ENCODE results near the gene MARCHF3.
"Not testable (repeated sequence)": the region's sequence is repeated elsewhere in the genome, so short reads cannot be mapped to it uniquely, and the experiment has no call there.

Gene MARCHF3

DNA sequence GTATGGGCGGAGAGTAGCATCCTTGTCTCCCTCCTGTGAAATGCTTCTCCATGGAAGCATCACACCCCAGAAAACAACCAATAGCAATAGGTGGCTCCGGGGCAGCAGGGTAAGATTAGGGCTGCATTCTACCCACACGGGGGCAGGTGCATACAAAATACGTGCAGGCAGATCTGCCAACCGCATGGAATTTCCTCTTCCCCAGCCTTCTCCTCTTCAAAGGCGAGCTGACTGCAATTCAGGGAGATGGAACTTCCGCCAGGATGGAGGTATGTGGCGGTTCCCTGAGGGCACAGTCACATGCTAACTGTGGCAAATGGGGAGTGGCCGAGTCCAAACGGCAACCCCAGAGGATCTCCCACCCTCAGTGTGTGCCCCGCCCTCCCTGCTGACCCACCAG is 171.9 kb downstream of the MARCHF3 start:
- H3K4me3 ChIP-seq (ENCODE audit: low read length), result no peak overlapping the region
- H3K27ac ChIP-seq (ENCODE audit: low read length), result no peak overlapping the region
- H3K9me3 ChIP-seq (ENCODE audit: insufficient read depth, low read depth, low read length), result no peaks in the 10 kb centered on the region
- no peak overlapping the region for H3K9ac ChIP-seq (ENCODE audit: low read depth, low read length)
- H3K4me1 ChIP-seq (ENCODE audit: insufficient read depth, low read length), result peaks cover 5% of the 10 kb centered on the region; the same call in 1 of the 2 replicates
- 0 out of 2 replicates have a peak, but pooled peaks cover 4% of the 10 kb centered on the region for H3K36me3 ChIP-seq (ENCODE audit: insufficient read depth, low read depth, low read length)
- no peaks in the 10 kb centered on the region for H3K27me3 ChIP-seq (ENCODE audit: insufficient read depth, low read length)

DNA sequence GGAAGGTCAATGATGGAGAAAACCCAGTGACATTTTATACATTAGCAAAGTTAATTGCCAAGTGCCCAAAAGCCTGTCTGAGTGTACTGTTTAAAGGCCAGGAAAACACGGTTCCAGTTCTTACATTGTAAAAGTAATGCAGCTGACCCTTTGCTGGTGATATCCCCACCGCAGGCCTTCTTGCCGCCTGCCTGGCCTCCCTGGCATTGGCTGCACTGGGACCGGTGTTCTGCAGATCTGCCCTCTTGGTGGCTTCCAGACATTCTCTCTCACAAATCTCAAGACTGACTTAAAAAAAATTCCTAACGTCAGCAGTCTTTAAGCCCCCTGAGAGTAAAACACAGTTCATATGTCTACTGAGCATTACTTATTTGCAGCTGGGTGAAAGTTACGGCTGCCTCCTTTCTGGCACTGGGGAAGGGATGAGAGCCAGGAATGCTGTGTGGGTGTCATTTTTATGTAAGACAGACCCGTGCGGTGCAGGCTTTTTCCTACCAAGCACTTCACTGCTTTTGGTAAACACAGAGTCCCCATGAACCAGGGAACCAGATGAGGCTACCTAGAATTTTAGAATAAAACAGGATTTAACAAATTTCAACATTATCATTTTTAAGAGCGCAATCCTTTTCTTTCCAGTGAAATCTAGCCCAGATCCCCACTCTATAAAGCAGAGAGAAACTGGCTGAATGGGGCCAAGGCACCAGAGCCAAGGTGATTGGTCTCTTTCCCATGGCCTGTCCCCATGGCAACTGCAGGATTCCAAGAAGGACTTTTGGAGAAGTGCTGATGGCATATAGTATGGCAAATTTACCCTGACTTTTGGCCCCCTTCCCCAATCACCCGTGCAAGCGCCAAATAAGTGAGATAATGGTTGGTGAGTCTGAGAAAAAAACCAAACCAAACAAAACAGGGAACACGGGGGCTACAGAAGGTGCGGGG is 172.6 kb downstream of the MARCHF3 start:
- Histone ChIP-seq H3K4me1 (ENCODE audit: insufficient read depth, low read length) (peaks cover 5% of the 10 kb centered on the region; the same call in 1 of the 2 replicates), H3K4me3 (ENCODE audit: low read length) (no peak overlapping the region), H3K9me3 (ENCODE audit: insufficient read depth, low read depth, low read length) (no peaks in the 10 kb centered on the region), H3K27me3 (ENCODE audit: insufficient read depth, low read length) (no peaks in the 10 kb centered on the region), H3K9ac (ENCODE audit: low read depth, low read length) (no peak overlapping the region), H3K27ac (ENCODE audit: low read length) (no peak overlapping the region), H3K36me3 (ENCODE audit: insufficient read depth, low read depth, low read length) (0 out of 2 replicates have a peak, but pooled peaks cover 4% of the 10 kb centered on the region)

DNA sequence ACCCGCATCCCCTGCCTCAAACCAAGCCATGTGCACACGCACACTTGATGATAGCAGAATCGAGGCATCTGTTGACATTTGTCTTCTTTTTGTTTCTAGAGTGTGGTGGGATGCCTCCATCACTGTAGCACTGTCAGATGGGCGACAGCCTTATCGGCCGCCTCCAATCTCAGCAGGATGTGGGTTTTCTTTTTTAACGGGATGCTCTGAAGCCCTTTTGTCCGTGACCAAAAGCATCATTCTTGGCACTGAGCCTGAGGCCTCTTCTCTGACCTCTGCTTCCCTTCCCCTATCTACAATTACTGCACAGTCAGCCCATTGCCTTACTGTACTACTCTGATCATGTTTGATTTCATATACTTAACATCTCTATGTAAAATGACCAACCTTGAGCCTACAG is 175.1 kb downstream of the MARCHF3 start:
- no peaks in the 10 kb centered on the region for H3K27me3 ChIP-seq (ENCODE audit: insufficient read depth, low read length)
- H3K9me3 ChIP-seq (ENCODE audit: insufficient read depth, low read depth, low read length), result no peaks in the 10 kb centered on the region
- 0 out of 2 replicates have a peak, but pooled peaks cover 4% of the 10 kb centered on the region for H3K36me3 ChIP-seq (ENCODE audit: insufficient read depth, low read depth, low read length)
- H3K4me1 ChIP-seq (ENCODE audit: insufficient read depth, low read length), result peaks cover 10% of the 10 kb centered on the region; the same call in 1 of the 2 replicates
- H3K27ac ChIP-seq (ENCODE audit: low read length), result no peak overlapping the region
- no peak overlapping the region for H3K9ac ChIP-seq (ENCODE audit: low read depth, low read length)
- no peak overlapping the region for H3K4me3 ChIP-seq (ENCODE audit: low read length)

GRCh38 chr5:126854526-126855110 is 175.7 kb downstream of the MARCHF3 start:
- Histone ChIP-seq H3K36me3 (ENCODE audit: insufficient read depth, low read depth, low read length) (0 out of 2 replicates have a peak, but pooled peaks cover 4% of the 10 kb centered on the region), H3K27ac (ENCODE audit: low read length) (no peak overlapping the region), H3K4me1 (ENCODE audit: insufficient read depth, low read length) (peaks cover 10% of the 10 kb centered on the region; the same call in 1 of the 2 replicates), H3K4me3 (ENCODE audit: low read length) (no peak overlapping the region), H3K27me3 (ENCODE audit: insufficient read depth, low read length) (no peaks in the 10 kb centered on the region), H3K9me3 (ENCODE audit: insufficient read depth, low read depth, low read length) (no peaks in the 10 kb centered on the region), H3K9ac (ENCODE audit: low read depth, low read length) (no peak overlapping the region)

DNA sequence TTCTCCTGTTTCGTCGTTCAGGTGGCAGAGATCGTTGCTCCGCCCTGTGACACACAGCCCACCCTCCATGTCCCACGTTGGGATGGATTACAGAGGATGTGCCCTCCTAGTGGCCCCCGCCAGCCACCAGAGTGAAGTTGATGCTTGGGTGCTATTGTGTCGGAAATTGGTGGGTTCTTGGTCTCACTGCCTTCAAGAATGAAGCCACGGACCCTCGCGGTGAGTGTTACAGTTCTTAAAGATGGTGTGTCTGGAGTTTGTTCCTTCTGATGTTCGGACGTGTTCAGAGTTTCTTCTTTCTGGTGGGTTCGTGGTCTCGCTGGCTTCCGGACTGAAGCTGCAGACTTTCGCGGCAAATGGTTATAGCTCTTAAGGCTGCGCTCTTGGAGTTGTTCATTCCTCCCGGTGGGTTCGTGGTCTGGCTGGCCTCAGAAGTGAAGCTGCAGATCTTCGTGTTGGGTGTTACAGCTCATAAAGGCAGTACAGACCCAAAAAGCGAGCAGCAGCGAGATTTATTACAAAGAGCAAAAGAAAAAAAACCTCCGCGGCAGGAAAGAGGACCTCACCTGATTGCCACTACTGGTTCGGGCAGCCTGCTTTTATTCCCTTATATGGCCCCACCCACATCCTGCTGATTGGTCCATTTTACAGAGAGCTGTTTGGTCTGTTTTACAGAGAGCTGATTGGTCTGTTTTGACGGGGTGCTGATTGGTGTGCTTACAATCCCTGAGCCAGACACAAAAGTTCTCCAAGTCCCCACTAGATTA is 176.6 kb downstream of the MARCHF3 start:
- not testable (repeated sequence) for H3K4me3 ChIP-seq (ENCODE audit: low read length); H3K27ac ChIP-seq (ENCODE audit: low read length); H3K9me3 ChIP-seq (ENCODE audit: insufficient read depth, low read depth, low read length); H3K36me3 ChIP-seq (ENCODE audit: insufficient read depth, low read depth, low read length); H3K9ac ChIP-seq (ENCODE audit: low read depth, low read length); H3K4me1 ChIP-seq (ENCODE audit: insufficient read depth, low read length); H3K27me3 ChIP-seq (ENCODE audit: insufficient read depth, low read length)

DNA sequence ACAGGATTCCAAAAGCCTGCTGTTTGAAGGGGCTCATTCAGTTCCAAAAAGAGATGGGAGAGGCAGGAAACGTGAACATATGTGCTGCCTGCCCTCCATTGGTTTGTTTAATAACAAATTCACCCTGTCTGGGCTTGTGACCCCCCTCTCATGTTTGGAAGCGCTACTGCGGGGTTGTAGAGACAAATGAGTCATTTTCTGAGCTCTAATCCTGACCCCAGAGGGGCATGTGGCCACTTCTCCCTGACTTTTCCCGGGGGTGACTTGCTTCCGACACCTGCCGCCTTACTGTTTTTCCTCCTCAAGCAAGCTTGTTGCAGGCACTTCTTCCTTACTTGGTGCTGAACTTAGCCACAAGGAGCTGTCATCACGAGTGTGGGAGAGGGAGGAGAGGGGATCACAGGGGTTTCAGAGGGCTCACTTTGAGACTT is 177.5 kb downstream of the MARCHF3 start:
- Histone ChIP-seq H3K9me3 (ENCODE audit: insufficient read depth, low read depth, low read length) (no peaks in the 10 kb centered on the region), H3K27ac (ENCODE audit: low read length) (no peak overlapping the region), H3K9ac (ENCODE audit: low read depth, low read length) (no peak overlapping the region), H3K4me1 (ENCODE audit: insufficient read depth, low read length) (peaks cover 11% of the 10 kb centered on the region), H3K27me3 (ENCODE audit: insufficient read depth, low read length) (no peaks in the 10 kb centered on the region), H3K36me3 (ENCODE audit: insufficient read depth, low read depth, low read length) (0 out of 2 replicates have a peak, but pooled peaks cover 4% of the 10 kb centered on the region), H3K4me3 (ENCODE audit: low read length) (no peak overlapping the region)

DNA sequence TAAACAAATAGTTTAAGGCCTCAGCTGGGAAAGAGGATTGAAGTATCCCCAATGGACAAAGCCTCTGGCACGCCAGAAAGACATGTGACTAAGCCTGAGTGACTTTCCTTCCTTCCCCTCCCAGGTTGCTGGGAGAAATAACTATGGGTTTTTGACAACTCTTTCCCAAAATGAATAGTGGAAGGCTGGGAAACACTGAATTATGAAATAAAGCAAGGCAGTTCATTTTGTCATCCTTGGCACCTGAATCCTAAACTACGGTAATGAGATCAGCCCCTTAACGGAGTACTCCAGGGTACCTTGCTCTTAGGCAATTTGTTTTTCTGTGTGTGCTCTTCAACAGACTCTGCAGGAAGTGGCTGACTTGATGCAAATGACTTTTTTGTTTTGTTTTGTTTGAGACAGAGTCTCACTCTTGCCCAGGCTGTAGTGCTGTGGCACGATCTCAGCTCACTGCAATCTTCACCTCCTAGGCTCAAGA is 178.2 kb downstream of the MARCHF3 start:
- no peaks in the 10 kb centered on the region for H3K9me3 ChIP-seq (ENCODE audit: insufficient read depth, low read depth, low read length)
- peaks cover 14% of the 10 kb centered on the region for H3K4me1 ChIP-seq (ENCODE audit: insufficient read depth, low read length)
- H3K27ac ChIP-seq (ENCODE audit: low read length), result no peak overlapping the region
- H3K27me3 ChIP-seq (ENCODE audit: insufficient read depth, low read length), result no peaks in the 10 kb centered on the region
- 0 out of 2 replicates have a peak, but pooled peaks cover 4% of the 10 kb centered on the region for H3K36me3 ChIP-seq (ENCODE audit: insufficient read depth, low read depth, low read length)
- no peak overlapping the region for H3K4me3 ChIP-seq (ENCODE audit: low read length)
- no peak overlapping the region for H3K9ac ChIP-seq (ENCODE audit: low read depth, low read length)

DNA sequence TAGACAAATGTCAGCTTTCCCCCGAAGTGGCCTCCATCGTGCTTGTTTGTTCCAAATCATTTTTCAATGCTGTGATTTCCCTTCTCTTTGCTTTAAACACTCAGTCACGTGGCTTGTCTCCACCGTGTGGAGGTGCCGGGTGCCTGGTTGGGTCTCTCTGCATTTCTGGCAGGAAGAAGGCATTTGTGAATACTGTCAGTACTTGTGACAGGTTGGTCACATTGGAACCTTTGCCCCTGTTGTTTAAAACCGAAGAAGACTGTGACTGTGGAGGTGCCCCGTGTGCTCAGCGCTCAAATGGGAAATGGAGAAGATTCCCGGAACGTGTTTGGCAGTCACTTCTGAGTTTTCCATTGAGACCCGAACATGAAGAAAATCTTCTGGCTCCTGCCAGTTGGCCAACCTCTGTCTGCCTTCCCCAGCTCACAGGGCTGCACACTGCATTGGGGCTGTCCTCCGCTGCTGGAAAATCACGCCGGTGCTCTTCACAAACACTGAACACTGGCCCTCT is 178.8 kb downstream of the MARCHF3 start:
- H3K36me3 ChIP-seq (ENCODE audit: insufficient read depth, low read depth, low read length), result 0 out of 2 replicates have a peak, but pooled peaks cover 4% of the 10 kb centered on the region
- H3K27me3 ChIP-seq (ENCODE audit: insufficient read depth, low read length), result no peaks in the 10 kb centered on the region
- H3K4me3 ChIP-seq (ENCODE audit: low read length), result no peak overlapping the region
- H3K9ac ChIP-seq (ENCODE audit: low read depth, low read length), result no peak overlapping the region
- no peaks in the 10 kb centered on the region for H3K9me3 ChIP-seq (ENCODE audit: insufficient read depth, low read depth, low read length)
- H3K27ac ChIP-seq (ENCODE audit: low read length), result no peak overlapping the region
- peaks cover 20% of the 10 kb centered on the region for H3K4me1 ChIP-seq (ENCODE audit: insufficient read depth, low read length)

DNA sequence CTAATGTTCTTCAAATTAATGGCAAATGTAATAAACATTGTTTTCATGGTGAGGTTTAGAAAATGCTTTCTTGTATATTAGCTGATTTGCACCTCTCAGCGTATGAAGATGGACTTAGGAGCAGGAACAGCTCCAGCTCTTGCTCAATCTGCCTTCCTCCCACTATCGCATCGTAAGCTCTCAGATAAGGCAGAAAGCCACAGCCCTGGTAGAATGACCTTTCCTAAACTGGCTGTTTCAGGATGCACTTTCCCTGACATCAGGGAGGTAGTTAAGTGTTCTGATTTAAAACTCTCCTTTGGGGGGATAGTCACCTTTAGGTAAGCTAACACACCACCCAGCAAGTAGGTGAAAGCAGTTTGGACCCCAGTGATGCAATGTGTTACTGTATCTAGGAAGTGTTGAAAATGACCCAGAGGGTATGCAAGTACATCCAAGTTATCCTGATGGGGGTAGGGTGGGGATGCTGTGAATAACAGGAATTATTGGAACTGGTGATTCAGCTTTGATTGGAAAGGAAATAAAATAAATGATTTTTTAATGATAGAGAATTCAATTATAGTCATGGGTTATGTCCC is 181.2 kb downstream of the MARCHF3 start:
- Histone ChIP-seq H3K9me3 (ENCODE audit: insufficient read depth, low read depth, low read length) (no peaks in the 10 kb centered on the region), H3K4me3 (ENCODE audit: low read length) (no peak overlapping the region), H3K36me3 (ENCODE audit: insufficient read depth, low read depth, low read length) (no peaks in the 10 kb centered on the region), H3K4me1 (ENCODE audit: insufficient read depth, low read length) (peaks cover 28% of the 10 kb centered on the region), H3K27ac (ENCODE audit: low read length) (no peak overlapping the region), H3K9ac (ENCODE audit: low read depth, low read length) (no peak overlapping the region), H3K27me3 (ENCODE audit: insufficient read depth, low read length) (no peaks in the 10 kb centered on the region)

DNA sequence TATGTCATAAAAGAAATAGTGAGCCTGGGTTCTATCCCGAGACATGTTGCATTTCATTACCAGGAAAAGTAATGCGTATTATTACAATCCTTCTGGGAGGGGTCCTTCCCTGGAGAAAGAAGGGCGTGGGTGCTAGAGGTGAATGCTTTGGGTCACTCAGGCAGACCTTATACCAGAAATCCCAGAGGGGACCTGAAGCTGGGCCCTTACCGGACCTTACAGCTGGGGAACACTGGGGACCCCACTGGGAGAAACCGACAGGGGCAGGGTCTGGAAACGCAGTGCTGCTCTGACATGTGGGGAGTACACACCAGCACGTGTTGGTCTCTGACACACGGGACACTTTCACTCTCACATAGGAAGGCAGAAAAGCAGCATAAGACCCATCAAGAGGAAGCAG is 182.1 kb downstream of the MARCHF3 start:
- no peaks in the 10 kb centered on the region for H3K27me3 ChIP-seq (ENCODE audit: insufficient read depth, low read length)
- no peak overlapping the region for H3K4me3 ChIP-seq (ENCODE audit: low read length)
- peaks cover 28% of the 10 kb centered on the region for H3K4me1 ChIP-seq (ENCODE audit: insufficient read depth, low read length)
- H3K27ac ChIP-seq (ENCODE audit: low read length), result no peak overlapping the region
- no peaks in the 10 kb centered on the region for H3K36me3 ChIP-seq (ENCODE audit: insufficient read depth, low read depth, low read length)
- H3K9ac ChIP-seq (ENCODE audit: low read depth, low read length), result no peak overlapping the region
- H3K9me3 ChIP-seq (ENCODE audit: insufficient read depth, low read depth, low read length), result no peaks in the 10 kb centered on the region

DNA sequence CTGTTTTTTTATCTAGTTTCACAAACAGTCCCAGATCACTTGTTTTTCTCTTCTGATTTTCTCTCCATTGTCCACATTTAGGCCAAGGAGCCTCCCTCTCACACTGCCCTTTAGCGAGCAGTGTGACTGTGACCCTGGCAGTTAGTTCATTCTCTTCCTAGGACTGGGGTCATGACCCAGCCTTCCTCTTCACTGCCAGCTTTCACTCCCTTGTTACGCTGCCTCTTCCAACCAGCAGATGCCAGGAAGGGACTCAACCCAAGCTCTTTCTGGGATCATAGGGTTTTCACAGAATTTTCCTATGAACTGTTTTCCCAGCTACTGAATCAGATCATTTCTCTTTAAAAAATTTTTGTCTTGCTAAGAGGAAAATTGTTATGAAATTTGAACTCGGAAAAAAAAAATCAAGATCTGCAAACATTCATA is 182.5 kb downstream of the MARCHF3 start:
- H3K4me3 ChIP-seq (ENCODE audit: low read length), result no peak overlapping the region
- no peaks in the 10 kb centered on the region for H3K27me3 ChIP-seq (ENCODE audit: insufficient read depth, low read length)
- H3K9ac ChIP-seq (ENCODE audit: low read depth, low read length), result peak overlapping the region; percentile 50; the same call in 1 of the 2 replicates
- peaks cover 28% of the 10 kb centered on the region for H3K4me1 ChIP-seq (ENCODE audit: insufficient read depth, low read length)
- peak overlapping the region; percentile 48 for H3K27ac ChIP-seq (ENCODE audit: low read length)
- H3K9me3 ChIP-seq (ENCODE audit: insufficient read depth, low read depth, low read length), result no peaks in the 10 kb centered on the region
- no peaks in the 10 kb centered on the region for H3K36me3 ChIP-seq (ENCODE audit: insufficient read depth, low read depth, low read length)

All from iPS-20b (cell line).